Muscle of leg (tissue), 11 donors: Measurements from ENCODE around the gene SCCPDH. TPM values are rescaled to one million over a fixed set of nuclear protein-coding genes. Genes with fewer than 3 reads are reported as not detected.

Experiments
- DNase-seq: peaks from one replicate; pipeline ENCODE4 v3.0.0; 2013
- H3K27ac ChIP-seq: one replicate; pipeline ENCODE4 v1.5.1; 2013; ENCODE audit warnings: mild to moderate bottlenecking, low read length, control low read depth
- H3K27me3 ChIP-seq: one replicate; pipeline ENCODE4 v1.6.1; 2013; ENCODE audit warnings: low read length; ENCODE audit not compliant: control insufficient read depth, insufficient read depth
- H3K36me3 ChIP-seq: one replicate; pipeline ENCODE4 v1.6.1; 2013; ENCODE audit warnings: low read length; ENCODE audit not compliant: control insufficient read depth, insufficient read depth
- H3K4me1 ChIP-seq: one replicate; pipeline ENCODE4 v1.6.1; 2013; ENCODE audit warnings: low read length; ENCODE audit not compliant: control insufficient read depth, insufficient read depth
- H3K4me3 ChIP-seq: one replicate; pipeline ENCODE4 v1.5.1; 2013; ENCODE audit warnings: low read length, control low read depth
- H3K9me3 ChIP-seq: replicated peaks from 2 replicates; pipeline ENCODE4 v1.6.1; 2013; ENCODE audit warnings: low read depth, low read length; ENCODE audit not compliant: control insufficient read depth
- WGBS: methylation state at CpG from one replicate; pipeline ENCODE4 v1.1.5; 2013; ENCODE audit warnings: missing lambda C conversion rate; ENCODE audit not compliant: insufficient coverage; 5-methylcytosine and 5-hydroxymethylcytosine counted together
- polyA plus RNA-seq, 8 donors: library from polyadenylated mRNA; unstranded; fragments of 120-200 nt; gene quantifications; one replicate each; pipeline versions ENCODE4 v1.2.1 to v1.2.3, GENCODE V29; 2013; ENCODE audit warnings: inconsistent platforms in 1 of 8, low replicate concordance in 1 of 8; ENCODE audit not compliant: insufficient read length in 8 of 8, insufficient read depth in 1 of 8
- total RNA-seq: library from RNA; stranded (reverse); fragments of 120-200 nt; gene quantifications from one replicate; pipeline ENCODE4 v1.2.4, GENCODE V29; 2013

SCCPDH gene
- total and polyA plus RNA-seq, 9 donors, result 32.2 to 41.0 (median 35.3) TPM

- no peak overlapping the region for H3K27ac ChIP-seq
- H3K36me3 ChIP-seq, result no peaks in the 10 kb centered on the region
- peaks cover 28% of the 10 kb centered on the region for H3K4me1 ChIP-seq
- DNase-seq, result no peak
- 69% methylated on average over 11 of the region's 25 CpGs for WGBS
- H3K4me3 ChIP-seq, result no peak overlapping the region
- no peaks in the 10 kb centered on the region for H3K9me3 ChIP-seq
- H3K27me3 ChIP-seq, result no peaks in the 10 kb centered on the region
These were observed 65.5 kb downstream of the SCCPDH start for GRCh38 chr1:246789454-246790339.

- no peak overlapping the region for H3K27ac ChIP-seq
- no peaks in the 10 kb centered on the region for H3K36me3 ChIP-seq
- 91% methylated on average over 7 of the region's 7 CpGs for WGBS
- H3K9me3 ChIP-seq, result no peaks in the 10 kb centered on the region
- H3K27me3 ChIP-seq, result no peaks in the 10 kb centered on the region
- peaks cover 27% of the 10 kb centered on the region for H3K4me1 ChIP-seq
- no peak overlapping the region for H3K4me3 ChIP-seq
- no peak for DNase-seq
These were observed 66.2 kb downstream of the SCCPDH start for GRCh38 chr1:246790364-246790763.

- no peak for DNase-seq
- Histone ChIP-seq H3K4me1 (peaks cover 26% of the 10 kb centered on the region), H3K27ac (no peak overlapping the region), H3K36me3 (no peaks in the 10 kb centered on the region), H3K4me3 (no peak overlapping the region), H3K9me3 (no peaks in the 10 kb centered on the region), H3K27me3 (no peaks in the 10 kb centered on the region)
- 87% methylated on average over 18 of the region's 19 CpGs for WGBS
These were observed 66.6 kb downstream of the SCCPDH start for GRCh38 chr1:246790833-246791232.

GRCh38 chr1:246791303-246791918 lies 67.2 kb downstream of the SCCPDH start:
- H3K4me1 ChIP-seq, result peaks cover 26% of the 10 kb centered on the region
- no peaks in the 10 kb centered on the region for H3K36me3 ChIP-seq
- H3K27ac ChIP-seq, result no peak overlapping the region
- H3K27me3 ChIP-seq, result no peaks in the 10 kb centered on the region
- 81% methylated on average over 16 of the region's 17 CpGs for WGBS
- DNase-seq, result no peak
- no peaks in the 10 kb centered on the region for H3K9me3 ChIP-seq
- H3K4me3 ChIP-seq, result no peak overlapping the region

- Histone ChIP-seq H3K9me3 (no peaks in the 10 kb centered on the region), H3K27me3 (no peaks in the 10 kb centered on the region), H3K36me3 (no peaks in the 10 kb centered on the region), H3K4me3 (no peak overlapping the region), H3K27ac (no peak overlapping the region), H3K4me1 (peaks cover 27% of the 10 kb centered on the region)
- DNase-seq, result no peak
- WGBS, result 89% methylated on average over 23 of the region's 25 CpGs
These were observed 68.4 kb downstream of the SCCPDH start for GRCh38 chr1:246792603-246793002.

- H3K36me3 ChIP-seq, result no peaks in the 10 kb centered on the region
- H3K27me3 ChIP-seq, result no peaks in the 10 kb centered on the region
- DNase-seq, result no peak
- WGBS, result no CpG with 5 or more reads among the region's 6 CpGs
- H3K27ac ChIP-seq, result no peak overlapping the region
- peaks cover 35% of the 10 kb centered on the region for H3K4me1 ChIP-seq
- H3K9me3 ChIP-seq, result no peaks in the 10 kb centered on the region
- no peak overlapping the region for H3K4me3 ChIP-seq
These were observed 69.2 kb downstream of the SCCPDH start for GRCh38 chr1:246793356-246793896.

- Histone ChIP-seq H3K9me3 (no peaks in the 10 kb centered on the region), H3K27me3 (no peaks in the 10 kb centered on the region), H3K4me1 (peaks cover 35% of the 10 kb centered on the region), H3K27ac (no peak overlapping the region), H3K4me3 (no peak overlapping the region), H3K36me3 (no peaks in the 10 kb centered on the region)
- WGBS, result 49% methylated on average over 6 of the region's 18 CpGs
- no peak for DNase-seq
These were observed 70.0 kb downstream of the SCCPDH start for GRCh38 chr1:246794048-246794827.

GRCh38 chr1:246794828-246795671 lies 70.8 kb downstream of the SCCPDH start:
- 62% methylated on average over 18 of the region's 27 CpGs for WGBS
- no peak overlapping the region for H3K27ac ChIP-seq
- H3K9me3 ChIP-seq, result no peaks in the 10 kb centered on the region
- no peak overlapping the region for H3K4me3 ChIP-seq
- peaks cover 33% of the 10 kb centered on the region for H3K4me1 ChIP-seq
- H3K27me3 ChIP-seq, result no peaks in the 10 kb centered on the region
- no peaks in the 10 kb centered on the region for H3K36me3 ChIP-seq
- DNase-seq, result no peak

- WGBS, result 86% methylated on average over 22 of the region's 30 CpGs
- Histone ChIP-seq H3K4me3 (no peak overlapping the region), H3K27ac (no peak overlapping the region), H3K27me3 (no peaks in the 10 kb centered on the region), H3K36me3 (no peaks in the 10 kb centered on the region), H3K4me1 (peaks cover 33% of the 10 kb centered on the region), H3K9me3 (no peaks in the 10 kb centered on the region)
- DNase-seq, result no peak
These were observed 71.9 kb downstream of the SCCPDH start for GRCh38 chr1:246795906-246796694.
